Activated CD8-positive, alpha-beta memory T cell treated with anti-CD3 and anti-CD28 coated beads, Interleukin-2, amount 50 U/mL, for 48 hours (primary cell): Measurements from ENCODE around the gene MAD1L1.
"Not testable (repeated sequence)": the region's sequence is repeated elsewhere in the genome, so short reads cannot be mapped to it uniquely, and the experiment has no call there.

Experiments
- DNase-seq: peaks from one replicate; pipeline ENCODE4 v3.0.0-alpha.2; 2020

MAD1L1 gene

DNA sequence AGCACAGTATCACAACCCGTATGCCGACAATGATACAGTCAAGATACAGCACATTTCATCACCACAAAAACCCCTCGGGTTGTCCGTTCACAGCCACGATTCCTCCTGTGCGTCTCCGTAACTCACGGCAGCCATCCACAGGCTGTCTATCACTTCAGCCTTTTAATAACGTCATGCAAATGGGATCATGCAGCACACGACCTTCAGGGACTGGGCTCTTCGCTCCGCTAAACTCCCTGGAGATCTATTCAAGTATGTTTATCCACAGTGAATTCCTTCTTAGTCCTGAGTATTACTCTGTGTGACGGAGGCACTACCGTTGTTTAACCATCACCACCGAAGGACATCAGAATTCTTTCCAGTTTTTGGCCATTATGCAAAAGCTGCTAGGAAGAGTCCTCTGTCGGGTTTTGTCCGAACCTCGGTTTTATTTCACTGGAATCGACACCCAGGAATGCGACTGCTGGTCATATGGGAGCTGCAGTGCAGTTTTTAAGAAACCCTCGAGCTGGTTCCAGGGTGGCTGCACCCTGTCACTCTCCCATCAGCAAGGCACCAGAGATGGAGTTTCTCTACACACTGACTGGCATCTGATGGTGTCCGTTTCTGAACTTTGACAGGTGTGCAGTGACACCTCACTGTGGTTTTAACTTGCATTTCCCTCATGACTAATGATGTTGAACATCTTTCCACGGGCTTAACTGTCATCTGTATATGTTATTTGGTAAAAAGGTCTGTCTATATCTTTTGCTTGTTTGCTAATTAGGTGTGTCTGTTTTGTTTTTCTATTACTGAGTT, 193.6 kb downstream of the MAD1L1 start:
- DNase-seq = no peak

DNA sequence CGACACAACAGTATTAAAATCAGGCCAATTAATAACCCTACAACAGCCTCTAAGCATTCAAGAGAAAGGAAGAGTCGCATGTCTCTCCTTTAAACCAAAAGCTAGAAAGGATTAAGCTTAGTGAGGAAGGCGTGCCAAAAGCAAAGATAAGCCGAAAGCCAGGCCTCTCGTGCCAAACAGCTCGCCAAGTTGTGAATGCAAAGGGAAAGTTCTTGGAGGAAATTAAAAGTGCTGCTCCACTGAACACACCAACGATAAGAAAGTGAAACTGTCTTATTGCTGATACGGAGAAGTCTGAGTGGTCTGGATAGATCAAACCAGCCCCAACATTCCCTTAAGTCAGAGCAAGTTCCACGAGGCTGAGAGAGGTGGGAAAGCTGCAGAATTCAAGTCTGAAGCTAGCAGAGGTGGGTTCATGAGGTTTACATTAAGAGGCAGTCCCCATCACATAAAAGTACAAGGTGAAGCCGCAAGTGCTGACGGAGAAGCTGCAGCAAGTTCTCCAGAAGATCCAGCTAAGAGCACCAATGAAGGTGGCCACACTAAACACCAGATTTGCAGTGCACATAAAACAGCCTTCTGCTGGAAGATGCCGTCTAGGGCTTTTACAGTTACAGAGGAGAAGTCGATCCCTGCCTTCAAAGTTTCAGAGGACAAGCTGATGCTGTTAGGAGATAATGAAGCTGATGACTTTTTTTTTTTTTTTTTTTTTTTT, 194.8 kb downstream of the MAD1L1 start:
- DNase-seq = no peak

DNA sequence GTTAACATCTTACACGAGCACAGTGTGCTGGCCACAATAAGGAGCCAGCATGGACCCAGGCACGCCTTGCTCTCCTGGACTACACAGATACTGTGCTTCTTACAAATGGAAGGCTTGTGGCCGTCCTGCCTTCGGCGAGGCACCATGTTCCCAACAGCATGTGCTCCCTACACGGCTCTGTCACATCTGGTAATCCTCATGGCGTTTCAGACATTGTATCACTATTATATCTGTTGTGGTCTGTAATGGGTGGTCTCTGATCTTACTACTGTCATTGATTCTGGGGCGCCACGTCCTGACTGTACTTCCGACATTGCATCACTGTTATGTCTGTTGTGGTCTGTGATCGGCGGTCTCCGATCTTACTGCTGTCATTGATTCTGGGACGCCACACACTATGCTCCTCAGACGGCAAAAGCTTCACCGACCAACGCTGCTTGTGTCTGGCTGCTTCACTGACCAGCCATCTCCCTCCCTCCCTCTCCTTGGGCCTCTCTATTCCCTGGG, 195.4 kb downstream of the MAD1L1 start:
- DNase-seq = no peak

DNA sequence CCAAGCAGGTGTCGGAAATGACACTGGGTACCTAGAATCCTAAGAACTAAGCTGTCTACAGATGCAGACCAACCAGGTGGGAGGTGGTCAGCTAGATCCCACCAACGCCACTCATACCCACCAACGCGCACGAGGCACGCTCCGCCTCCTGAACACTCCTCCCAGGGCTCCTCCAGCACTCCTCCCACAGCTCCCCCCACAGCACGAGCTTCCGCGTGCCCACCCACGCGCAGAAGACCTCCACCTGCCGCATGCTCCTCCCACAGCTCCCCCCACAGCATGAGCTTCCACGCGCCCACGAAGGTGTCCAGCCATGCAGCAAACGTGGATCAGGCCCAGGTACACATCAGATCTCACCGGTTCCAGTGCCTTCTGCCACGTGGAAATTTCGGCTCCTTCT, 196.0 kb downstream of the MAD1L1 start:
- DNase-seq = no peak

DNA sequence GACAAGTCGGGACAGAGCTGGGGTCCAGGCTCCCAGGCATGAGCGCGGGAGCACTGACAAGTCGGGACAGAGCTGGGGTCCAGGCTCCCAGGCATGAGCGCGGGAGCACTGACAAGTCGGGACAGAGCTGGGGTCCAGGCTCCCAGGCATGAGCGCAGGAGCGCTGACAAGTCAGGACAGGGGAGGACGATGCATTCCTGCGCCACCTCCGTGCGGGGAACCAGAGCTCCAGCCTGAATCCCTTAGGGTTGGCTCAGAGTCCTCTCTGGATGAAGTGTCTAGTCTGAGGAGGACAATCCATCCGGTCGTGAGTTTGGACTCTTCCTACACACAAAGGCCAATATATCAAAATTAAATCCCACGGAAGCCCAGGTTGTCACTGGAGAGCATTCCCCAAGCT, 196.5 kb downstream of the MAD1L1 start:
- DNase-seq = not testable (repeated sequence)

DNA sequence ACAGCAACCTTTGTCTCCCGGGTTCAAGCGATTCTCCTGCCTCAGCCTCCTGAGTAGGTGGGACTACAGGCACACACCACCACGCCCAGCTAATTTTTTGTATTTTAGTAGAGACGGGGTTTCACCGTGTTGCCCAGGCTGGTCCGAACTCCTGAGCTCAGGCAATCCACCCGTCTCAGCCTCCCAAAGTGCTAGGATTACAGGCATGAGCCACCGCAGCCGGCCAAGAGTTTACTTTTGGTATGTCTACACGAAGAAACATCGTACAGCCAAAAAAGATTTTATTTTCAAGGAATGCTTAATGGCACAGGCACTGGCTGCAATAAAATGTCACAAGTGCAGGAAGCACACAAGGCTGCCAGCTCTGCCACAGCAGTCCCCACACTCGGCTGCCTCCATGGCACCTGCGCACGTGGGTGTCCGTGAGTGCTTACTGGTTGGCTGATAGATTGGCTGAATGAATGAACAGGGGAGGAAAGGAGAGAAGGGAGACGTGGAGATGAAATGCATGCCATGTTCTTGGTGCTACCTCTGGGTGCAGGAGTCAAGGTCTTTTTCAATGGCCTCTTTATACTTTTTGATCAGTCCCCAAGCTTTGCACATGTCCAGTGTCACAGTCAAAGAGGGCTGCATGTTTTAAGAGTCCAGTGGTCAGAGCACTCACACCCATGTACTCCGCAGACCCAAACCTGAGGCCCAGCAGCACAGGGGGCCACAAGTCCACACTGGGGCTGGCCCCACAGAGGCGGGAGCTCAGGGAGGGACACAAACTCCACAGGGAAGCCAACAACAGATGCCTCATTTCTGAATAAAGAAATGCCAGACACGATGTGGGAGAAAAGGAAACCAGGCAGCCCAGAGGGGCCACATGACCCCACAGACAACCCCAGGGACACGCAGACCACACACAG, 198.2 kb downstream of the MAD1L1 start:
- DNase-seq = no peak

DNA sequence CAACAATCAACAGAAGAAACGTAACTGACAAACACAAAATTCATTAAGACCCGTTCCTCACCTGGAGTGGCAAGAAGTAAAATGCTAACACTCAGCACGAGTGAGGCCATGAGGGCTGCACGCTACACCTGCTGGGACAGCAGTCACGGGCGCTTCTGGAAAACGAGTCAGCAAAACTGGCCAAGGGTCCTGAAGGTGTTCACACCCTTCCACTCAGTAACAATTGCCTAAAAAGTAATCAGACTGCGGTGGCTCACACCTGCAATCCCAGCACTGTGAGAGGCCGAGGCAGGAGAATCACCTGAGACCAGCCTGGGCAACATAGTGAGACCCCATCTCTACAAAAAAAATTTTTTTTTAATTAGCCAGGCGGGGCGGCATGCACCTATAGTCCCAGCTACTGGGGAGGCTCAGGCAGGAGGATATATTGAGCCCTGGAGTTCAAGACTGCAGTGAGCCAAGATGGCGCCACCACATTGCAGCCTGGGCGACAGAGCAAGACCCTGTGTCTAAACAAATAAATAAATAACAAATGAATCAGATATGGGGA, 199.1 kb downstream of the MAD1L1 start:
- no peak for DNase-seq

DNA sequence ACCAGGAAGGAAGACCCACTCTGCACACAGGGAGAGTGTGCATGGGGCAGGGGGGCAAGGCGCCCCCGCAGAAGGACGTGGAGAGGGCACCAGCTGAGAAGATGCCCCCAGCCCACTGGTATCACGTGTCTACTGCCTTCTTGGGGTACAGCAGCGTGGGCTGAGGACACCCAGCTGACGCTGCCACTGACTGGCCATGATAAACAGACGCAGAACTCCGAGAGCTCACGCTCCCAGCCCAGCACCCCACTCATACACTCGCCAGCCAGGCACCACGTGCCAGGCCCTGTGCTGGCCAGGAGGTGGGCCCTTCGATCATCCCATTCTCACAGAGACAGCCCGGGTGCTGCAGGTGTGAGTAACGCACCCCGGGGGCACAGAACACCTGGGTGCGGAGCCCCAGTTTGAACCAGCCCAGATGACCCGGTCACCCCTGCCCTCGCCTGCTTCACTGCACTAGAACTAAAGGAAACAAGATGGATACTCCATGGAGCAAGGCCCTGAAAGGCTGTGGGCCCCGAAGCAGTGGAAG, 199.8 kb downstream of the MAD1L1 start:
- DNase-seq = no peak

DNA sequence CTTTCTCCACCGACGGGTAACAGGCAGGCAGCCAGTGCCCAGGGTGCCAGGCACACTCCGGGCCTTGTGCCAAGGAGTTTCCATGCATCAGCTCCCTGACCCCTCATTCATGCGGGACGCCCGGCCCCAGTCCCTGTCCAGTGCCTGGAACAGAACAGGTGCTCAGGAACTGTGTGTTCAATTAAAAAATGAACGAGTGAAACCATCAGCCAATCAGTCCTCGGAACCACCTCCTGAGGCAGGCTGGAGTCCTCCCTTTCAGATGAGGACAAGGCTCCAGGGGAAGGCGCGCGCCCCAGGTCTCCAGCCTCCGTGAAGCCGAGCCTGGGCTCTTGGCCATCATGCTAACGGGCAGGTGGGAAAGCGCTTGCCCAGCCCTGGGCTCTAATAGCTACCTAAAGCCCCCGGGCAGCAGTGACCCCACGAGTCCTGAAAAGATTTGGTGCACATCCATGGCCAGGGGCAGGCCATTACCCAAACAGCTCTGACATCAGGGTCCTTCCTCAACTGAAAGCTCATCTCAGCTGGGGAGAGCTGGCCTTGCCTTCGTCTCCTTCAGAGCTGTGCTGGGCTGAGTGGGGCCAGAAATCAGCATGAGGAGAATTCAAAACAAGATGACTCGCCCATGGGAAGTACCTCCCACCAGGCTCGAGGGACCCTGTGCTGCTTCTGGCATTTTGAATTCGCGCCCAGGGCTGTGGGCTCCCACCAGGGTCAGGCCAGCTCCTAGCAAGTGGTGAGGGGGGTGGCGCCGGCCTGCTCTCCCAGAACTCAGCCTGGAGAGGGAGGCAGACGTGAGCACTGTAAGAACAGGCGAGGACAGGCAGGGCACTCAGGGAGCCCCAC, 200.5 kb downstream of the MAD1L1 start:
- no peak for DNase-seq

DNA sequence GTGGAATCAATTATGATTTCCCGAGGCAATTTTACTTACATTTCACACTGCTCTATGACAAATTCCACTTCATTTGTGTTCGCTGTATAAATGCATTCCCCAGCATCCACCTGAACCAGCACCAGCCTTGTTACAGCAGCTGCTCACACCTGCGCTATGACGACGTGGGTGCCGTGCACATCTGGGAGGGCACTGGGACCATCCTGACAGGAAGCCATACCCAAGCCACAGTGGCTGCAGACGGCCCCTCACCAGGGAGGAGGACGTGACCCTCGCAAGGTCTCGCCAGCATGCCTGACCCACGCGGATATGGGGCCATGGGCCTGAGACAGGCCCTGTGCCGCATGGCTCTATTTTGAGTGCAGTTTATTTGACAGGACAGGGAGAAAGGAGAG, 201.3 kb downstream of the MAD1L1 start:
- no peak for DNase-seq

DNA sequence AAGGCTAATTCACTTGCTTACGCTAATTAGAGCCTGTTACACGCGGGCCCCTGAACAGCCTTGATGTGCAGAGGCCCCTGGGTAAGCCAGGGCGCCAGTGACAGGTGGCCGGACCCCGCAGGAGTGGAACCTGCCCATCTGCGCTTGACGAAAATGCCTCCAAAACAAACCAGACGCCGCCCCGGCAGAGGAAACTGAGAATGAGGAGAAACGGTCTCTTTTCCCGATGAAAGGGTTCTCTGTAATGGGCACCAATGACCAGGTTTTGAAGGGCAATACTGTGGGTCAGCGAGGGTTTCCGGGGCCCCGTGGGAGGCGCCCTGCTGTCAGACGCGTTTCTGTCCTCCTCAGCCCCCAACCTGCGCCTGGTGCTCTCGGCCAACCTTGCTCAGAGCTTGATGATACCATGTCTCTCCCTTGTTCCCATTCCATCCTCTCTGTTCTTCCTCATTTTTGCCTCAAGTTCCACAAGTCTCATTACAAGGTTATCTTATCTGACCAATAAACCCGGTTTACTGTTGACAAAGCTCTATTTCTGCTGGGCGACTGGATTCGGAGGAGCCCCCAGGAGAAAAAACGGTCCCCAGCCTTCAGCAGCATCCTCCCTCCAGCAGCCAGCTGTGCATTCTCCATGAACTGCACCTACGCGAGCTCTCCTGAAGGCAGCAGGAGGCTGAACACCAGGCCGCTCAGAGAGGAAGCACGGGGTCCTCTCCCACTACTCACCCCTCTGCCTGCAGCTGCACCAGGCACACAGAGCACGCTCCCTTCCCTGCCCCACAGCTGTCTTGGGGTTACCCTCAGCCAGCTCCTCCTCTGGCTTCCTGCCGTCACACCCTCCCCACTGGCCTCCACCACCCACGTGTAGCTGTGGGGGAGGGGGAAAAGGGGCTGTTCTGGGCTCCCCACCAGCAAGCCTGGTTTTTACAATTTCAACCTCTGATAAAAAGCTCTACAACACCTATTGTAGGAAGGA, 202.0 kb downstream of the MAD1L1 start:
- no peak for DNase-seq

DNA sequence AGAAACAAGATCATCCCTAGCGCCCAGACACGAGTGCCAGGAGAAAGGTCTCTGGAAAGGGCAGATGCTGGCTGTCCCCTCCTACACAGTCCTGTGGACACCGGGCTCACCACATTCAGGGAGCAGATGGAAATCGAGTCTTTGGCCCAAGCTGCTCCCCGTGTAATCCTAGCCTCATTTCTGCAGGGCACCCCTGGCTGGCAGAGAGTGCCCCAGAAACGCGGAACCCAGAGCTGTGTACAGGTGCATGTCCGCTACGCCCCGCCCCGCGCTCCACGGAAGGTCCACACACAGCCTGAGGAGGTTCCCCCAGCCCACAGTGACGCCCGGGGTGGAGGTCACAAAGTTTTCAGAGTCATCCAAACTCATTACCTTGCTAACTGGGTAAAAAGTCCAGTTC, 202.8 kb downstream of the MAD1L1 start:
- DNase-seq = no peak

DNA sequence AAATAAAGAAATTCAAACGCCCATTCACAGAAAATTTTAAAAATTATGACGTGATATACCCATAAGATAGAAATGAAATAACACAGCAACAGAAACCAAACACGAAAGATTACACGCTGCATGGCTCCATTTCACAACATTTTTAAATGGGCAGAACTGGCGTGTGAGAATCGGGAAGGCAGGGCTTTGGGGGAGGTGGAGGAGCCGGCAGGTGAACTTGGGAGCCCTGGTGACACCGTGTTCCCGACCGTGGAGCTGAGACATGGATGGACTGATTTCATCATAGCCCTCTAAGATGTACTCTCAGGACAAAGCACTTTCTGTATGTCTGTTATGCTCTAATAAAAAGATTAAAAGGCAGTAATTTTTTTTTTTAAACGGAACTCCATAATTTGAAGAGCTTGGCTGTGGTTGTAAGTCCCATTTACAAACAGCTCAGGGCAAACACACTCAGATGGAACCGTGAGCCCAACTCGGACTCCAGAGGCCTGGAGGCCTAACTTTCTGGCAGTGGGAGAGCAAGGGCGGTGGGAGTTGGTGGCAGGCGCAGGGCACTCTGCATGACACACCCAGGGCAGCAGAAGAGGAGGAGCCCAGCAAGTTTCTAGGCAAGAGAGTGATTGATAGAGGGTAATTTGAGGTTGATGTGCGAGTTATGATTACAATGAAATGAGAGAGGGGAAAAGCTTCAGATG, 203.4 kb downstream of the MAD1L1 start:
- no peak for DNase-seq

DNA sequence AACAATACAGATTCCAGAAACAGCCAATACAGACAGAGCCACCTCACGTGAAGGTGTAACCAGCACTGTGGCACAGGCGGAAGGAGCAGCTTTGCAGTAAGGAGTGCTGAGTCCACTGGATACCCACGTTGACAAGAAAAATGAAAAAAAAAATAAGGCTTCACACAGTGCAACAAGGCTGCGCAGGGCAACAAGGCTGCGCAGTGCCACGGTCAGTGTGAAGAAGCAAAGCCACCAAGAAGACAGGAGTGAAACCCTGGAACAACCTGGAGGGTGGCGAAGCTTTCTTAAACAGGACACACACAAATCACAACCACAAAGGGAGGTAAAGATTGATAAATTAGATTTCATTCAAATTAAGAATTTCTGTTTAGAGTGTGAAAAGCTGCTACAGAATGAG, 204.0 kb downstream of the MAD1L1 start:
- DNase-seq = no peak

DNA sequence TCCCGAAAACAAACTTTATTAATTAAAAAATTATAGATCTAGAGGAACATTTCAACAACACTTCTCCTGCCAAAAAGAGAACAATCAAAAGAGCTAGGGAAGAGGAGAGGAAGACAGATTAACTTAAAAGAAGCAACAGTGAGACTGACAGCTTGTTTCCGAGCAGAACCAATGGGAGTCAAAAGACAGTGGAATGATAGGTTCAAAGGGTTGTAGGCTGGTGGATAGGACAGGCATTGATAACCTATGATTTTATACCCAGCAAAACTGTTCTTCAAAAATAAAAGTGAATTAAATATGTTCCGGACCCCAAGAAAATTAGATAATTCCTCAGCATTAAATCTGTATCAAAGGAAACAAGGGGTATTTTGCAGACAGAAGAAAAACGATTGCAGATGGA, 207.6 kb downstream of the MAD1L1 start:
- no peak for DNase-seq

DNA sequence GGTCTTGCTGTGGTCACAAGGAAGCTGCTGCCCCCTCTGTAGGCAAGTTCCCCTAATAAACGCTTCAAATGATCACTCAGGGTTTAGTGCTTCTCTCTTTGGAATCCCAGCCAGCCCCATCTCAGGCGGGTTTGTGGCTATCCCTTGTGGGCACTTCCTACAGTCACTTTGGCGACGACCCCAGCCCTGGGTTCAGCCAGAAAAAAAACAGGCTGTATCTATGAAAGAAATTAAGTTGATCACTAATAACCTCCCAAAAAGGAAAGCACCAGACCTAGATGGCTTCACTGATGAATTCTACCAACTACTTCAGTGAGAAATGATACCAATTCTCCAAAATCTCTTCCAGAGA, 208.2 kb downstream of the MAD1L1 start:
- DNase-seq = no peak

DNA sequence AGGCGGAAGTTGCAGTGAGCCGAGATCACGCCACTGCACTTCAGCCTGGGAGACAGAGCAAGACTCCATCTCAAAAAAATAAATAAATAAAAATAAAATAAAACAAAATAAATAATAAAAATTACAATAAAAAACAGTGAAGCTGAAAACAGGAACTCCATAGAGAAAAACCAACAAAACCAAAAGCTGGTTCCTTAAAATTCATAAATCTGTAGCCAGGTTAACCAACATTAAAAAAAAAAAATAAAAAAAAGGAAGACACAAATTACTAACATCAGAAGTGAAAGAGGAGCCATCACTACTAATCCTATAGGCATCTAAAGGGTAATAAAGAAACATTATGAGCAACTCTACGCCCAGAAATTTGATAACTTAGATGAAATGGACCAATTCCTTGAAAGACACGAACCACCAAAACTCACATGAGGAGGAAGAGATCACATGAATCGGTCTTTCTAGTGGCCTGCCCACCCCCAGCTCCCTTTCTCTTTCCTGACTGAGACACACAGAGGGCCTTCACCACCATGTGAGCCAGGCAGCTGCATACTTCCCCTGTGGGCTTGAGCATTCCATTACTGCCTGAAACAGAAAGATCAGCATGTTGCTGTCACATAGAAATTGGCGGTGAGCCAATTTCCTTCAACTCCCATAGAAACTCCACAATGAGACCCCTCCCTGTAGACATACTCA, 208.7 kb downstream of the MAD1L1 start:
- DNase-seq = no peak

DNA sequence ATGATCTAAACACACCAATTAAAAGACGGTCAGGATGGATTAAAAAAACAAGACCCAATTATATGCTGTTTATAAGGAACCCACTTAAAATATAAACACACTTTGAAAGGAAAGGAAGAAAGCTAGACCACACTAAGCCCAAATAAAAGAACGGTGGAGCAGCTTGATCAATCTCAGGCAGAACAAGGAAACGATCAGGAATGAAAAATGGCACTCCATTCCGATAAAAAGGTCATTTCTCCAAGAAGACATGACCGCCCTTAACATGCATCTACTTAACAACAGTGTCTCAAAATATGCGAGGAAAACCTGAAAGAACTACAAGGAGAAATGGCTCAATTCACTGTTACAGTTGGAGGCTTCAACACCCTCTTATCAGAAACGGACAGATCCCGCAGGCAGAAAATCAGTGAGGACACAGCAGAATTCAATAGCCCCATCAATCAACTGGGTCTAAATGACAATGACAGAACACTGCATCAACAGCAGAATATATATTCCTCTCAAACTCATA, 210.0 kb downstream of the MAD1L1 start:
- DNase-seq = no peak

DNA sequence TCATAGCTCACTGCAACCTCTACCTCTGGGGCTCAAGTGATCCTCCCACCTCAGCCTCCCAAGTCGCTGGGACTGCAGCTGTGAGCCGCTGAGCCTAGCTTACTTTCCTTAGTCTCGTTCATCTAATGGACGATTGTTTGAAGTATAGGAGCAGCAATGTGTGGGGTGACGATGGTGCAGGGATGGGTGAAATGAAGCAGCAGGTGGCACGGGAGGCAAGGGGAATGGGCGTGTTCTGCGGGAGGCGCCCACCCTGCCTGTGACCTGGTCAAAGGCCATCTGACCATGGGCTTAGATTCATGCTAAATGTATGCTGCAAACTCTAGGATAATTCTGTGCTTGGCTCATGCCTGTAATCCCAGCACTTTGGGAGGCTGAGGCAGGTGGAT, 210.7 kb downstream of the MAD1L1 start:
- no peak for DNase-seq
